Bronchial epithelial cell (primary cell): ENCODE data around the gene CEP131. TPM values are rescaled to one million over a fixed set of nuclear protein-coding genes. Genes with fewer than 3 reads are reported as not detected.
"Not testable (repeated sequence)": the region's sequence is repeated elsewhere in the genome, so short reads cannot be mapped to it uniquely, and the experiment has no call there.

Source experiments
- DNase-seq: peaks from one replicate; pipeline ENCODE4 v3.0.0-alpha.2; 2010; ENCODE audit warnings: low read depth
- FAIRE-seq: peaks from 2 replicates; lab custom pipeline; 2011; peaks lifted over from hg19 to GRCh38; lab: Jason Lieb, UNC
- H3K27me3 ChIP-seq: 2 replicates; pipeline ENCODE4 v1.5.1; 2011; ENCODE audit warnings: low read length; ENCODE audit not compliant: control insufficient read depth, insufficient read depth
- H3K36me3 ChIP-seq: 2 replicates; pipeline ENCODE4 v1.5.1; 2011; ENCODE audit warnings: low read length; ENCODE audit not compliant: control insufficient read depth, insufficient read depth
- H3K4me3 ChIP-seq: 2 replicates; pipeline ENCODE4 v1.5.1; 2011; ENCODE audit warnings: mild to moderate bottlenecking, low read depth, low read length, control low read depth
- total RNA-seq: library from RNA; depleted of rRNA; stranded (reverse); fragments of >200 nt; gene quantifications from 2 replicates; pipeline ENCODE4 v1.2.1, GENCODE V29; 2014
- TF ChIP-seq, protein P1 (sequence below): IDR thresholded peaks from 2 replicates; pipeline ENCODE4 v1.5.1; 2011; ENCODE audit warnings: mild to moderate bottlenecking, moderate library complexity, low read length, control low read depth, inconsistent platforms; ENCODE audit not compliant: insufficient read depth, severe bottlenecking

The CEP131 gene
- total RNA-seq, 1 donor from 2014 or later, result 9.2 TPM

GRCh38 chr17:81159611-81160265, 63.0 kb downstream of the CEP131 start:
- DNase-seq (no peak), FAIRE-seq (no peak)
- TF ChIP-seq, protein P1, sequence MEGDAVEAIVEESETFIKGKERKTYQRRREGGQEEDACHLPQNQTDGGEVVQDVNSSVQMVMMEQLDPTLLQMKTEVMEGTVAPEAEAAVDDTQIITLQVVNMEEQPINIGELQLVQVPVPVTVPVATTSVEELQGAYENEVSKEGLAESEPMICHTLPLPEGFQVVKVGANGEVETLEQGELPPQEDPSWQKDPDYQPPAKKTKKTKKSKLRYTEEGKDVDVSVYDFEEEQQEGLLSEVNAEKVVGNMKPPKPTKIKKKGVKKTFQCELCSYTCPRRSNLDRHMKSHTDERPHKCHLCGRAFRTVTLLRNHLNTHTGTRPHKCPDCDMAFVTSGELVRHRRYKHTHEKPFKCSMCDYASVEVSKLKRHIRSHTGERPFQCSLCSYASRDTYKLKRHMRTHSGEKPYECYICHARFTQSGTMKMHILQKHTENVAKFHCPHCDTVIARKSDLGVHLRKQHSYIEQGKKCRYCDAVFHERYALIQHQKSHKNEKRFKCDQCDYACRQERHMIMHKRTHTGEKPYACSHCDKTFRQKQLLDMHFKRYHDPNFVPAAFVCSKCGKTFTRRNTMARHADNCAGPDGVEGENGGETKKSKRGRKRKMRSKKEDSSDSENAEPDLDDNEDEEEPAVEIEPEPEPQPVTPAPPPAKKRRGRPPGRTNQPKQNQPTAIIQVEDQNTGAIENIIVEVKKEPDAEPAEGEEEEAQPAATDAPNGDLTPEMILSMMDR, result no peak
- Histone ChIP-seq H3K27me3 (peaks cover 6% of the 10 kb centered on the region), H3K36me3 (no peaks in the 10 kb centered on the region), H3K4me3 (no peak overlapping the region)

GRCh38 chr17:81158688-81159590, 63.8 kb downstream of the CEP131 start:
- TF ChIP-seq, protein P1, result no peak
- Histone ChIP-seq H3K27me3 (peaks cover 2% of the 10 kb centered on the region), H3K4me3 (no peak overlapping the region), H3K36me3 (no peaks in the 10 kb centered on the region)
- no peak for DNase-seq
- FAIRE-seq, result no peak

DNA sequence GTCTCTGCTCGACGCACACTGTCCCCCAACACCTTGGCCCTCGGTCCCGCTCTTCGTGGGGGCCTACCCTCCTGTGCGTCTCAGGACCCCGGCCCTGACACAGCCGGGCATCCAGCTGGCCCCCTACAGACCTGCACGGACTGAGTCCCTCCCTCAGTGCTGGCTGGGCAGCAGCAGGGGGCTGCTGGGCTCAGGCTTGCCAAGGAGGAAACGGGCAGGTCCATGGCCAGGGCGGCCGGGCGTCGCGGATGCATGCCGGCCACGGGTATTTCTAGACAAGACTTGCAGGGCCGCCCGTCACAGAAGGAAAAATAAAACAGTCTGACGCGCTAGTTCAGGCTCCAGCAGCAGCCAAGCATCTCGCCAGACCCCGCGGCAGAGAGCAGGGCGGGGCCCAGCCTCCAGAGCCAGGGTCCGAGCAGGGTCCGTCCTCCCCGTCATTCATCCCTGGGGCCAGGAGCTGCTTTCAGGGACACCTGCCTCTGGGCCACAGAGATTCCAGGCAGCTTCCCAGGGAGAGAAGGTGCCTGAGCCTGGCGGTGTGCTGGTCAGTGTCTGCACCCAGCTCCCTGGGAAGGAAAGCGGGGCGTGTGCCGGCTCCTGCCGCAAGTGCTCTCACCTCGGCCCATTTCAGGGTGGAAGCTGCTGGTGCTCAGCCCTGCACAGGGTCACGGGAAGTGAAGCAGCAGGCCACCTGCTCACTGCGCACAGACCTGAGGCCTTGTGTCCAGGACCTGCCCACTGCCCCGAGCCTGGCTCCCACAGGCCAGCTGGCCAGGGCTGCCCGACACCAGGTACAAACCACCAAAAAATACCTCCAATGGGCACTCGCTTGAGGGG, 64.7 kb downstream of the CEP131 start:
- DNase-seq (no peak), FAIRE-seq (no peak)
- Histone ChIP-seq H3K4me3 (no peak overlapping the region), H3K27me3 (peaks cover 2% of the 10 kb centered on the region), H3K36me3 (no peaks in the 10 kb centered on the region)
- TF ChIP-seq, protein P1, result no peak

GRCh38 chr17:81156866-81157805, 65.6 kb downstream of the CEP131 start:
- FAIRE-seq (no peak), DNase-seq (no peak)
- Histone ChIP-seq H3K4me3 (no peak overlapping the region), H3K27me3 (no peaks in the 10 kb centered on the region), H3K36me3 (no peaks in the 10 kb centered on the region)
- TF ChIP-seq, protein P1, result no peak

- DNase-seq (no peak), FAIRE-seq (no peak)
- TF ChIP-seq, protein P1, result no peak
- Histone ChIP-seq H3K4me3 (no peak overlapping the region), H3K27me3 (no peaks in the 10 kb centered on the region), H3K36me3 (no peaks in the 10 kb centered on the region)
Measured at GRCh38 chr17:81154961-81155360, 67.8 kb downstream of the CEP131 start.

DNA sequence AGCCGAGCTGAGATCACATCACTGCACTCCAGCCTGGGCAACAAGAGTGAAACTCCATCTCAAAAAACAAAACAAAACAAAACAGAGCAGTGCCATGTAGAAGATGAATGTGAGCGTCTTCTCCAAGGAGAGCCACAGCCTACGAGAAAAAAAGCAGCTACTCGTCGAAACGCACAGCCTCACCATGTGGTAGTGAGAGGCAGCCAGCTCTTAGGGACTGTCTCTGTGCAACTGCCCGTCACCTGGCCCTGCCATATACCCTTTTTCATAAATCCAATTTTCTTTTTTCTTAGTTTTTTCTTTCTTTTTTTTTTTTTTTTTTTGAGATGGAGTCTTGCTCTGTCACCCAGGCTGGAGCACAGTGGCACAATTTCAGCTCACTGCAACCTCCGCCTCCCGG, 68.7 kb downstream of the CEP131 start:
- not testable (repeated sequence) for H3K27me3 ChIP-seq, FAIRE-seq, H3K4me3 ChIP-seq, H3K36me3 ChIP-seq, DNase-seq
